Measurements from ENCODE around the gene CXXC5. TPM values are rescaled to one million over a fixed set of nuclear protein-coding genes. Genes with fewer than 3 reads are reported as not detected.

CXXC5 gene
- total RNA-seq, 2 donors from 2014 or later: 58.5 to 62.5 TPM

DNA sequence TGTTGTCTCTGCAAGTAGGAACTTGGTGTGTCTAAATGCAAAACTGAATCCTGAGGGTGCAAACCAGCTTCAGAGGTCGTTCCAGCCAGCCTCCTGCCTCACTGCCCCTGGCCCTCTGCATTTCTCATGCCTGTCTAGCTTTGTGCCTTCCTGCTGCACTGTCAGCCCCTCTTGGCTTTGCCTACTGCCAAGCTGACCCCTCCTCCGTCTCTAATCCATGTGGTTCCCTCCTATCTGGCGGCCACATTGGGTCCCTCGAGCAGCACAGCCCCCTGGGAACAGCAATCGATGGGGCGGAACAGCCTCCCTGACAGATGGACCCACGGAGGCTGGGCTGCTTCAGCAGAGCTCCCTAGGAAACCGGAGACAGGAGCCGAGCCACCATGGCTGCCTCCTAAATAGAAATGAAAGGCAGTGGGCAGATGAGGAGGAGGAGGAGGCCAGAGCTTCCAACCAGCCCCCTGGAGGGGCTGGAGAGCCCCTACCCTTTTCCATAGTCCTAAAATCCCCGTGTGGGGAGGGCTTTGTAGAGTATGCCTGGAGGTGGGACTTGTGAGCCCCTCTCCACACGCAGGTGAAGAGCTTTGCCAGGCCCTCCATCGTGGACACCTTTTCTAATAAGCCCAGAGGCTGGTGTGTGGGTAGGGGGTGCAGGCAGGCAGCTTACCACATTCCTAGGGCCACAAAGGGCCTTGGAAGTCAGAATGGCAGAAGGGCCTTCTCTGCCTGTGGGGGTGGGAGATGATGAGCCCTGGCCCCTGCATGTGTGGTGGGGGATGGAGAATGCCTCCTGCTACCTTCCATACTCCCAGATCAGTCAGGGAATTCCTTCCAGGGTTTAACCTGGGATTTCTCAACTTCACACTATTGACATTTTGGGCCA, 9.2 kb upstream of the CXXC5 start:
- TF ChIP-seq, protein P1, sequence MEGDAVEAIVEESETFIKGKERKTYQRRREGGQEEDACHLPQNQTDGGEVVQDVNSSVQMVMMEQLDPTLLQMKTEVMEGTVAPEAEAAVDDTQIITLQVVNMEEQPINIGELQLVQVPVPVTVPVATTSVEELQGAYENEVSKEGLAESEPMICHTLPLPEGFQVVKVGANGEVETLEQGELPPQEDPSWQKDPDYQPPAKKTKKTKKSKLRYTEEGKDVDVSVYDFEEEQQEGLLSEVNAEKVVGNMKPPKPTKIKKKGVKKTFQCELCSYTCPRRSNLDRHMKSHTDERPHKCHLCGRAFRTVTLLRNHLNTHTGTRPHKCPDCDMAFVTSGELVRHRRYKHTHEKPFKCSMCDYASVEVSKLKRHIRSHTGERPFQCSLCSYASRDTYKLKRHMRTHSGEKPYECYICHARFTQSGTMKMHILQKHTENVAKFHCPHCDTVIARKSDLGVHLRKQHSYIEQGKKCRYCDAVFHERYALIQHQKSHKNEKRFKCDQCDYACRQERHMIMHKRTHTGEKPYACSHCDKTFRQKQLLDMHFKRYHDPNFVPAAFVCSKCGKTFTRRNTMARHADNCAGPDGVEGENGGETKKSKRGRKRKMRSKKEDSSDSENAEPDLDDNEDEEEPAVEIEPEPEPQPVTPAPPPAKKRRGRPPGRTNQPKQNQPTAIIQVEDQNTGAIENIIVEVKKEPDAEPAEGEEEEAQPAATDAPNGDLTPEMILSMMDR (IDR thresholded peaks at IDR 0.05): no peak
- Histone ChIP-seq H3K9me3 (no peaks in the 10 kb centered on the region), H3K27ac (peak overlapping the region; percentile 74 to 76), H3K4me3 (peak overlapping the region; percentile 83), H3K36me3 (no peaks in the 10 kb centered on the region), H3K27me3 (replicated peaks; ENCODE audit: insufficient read depth) (no peaks in the 10 kb centered on the region), H3K4me1 (ENCODE audit: control insufficient read depth in 1 of 2, low read depth in 2 of 2) (peaks cover 25 to 40% of the 10 kb centered on the region in 2 donors)
- ATAC-seq (ENCODE audit: insufficient number of reproducible peaks, low FRiP score, low read depth): no peak
- DNase-seq (ENCODE audit: low spot score): no peak

- no peaks in the 10 kb centered on the region for H3K9me3 ChIP-seq
- H3K27ac ChIP-seq: no peak overlapping the region
- H3K27me3 ChIP-seq (replicated peaks; ENCODE audit: insufficient read depth): no peaks in the 10 kb centered on the region
- TF ChIP-seq, protein P1 (IDR thresholded peaks at IDR 0.05): no peak
- ATAC-seq (ENCODE audit: insufficient number of reproducible peaks, low FRiP score, low read depth) (no peak), DNase-seq (ENCODE audit: low spot score) (no peak)
- H3K36me3 ChIP-seq: no peaks in the 10 kb centered on the region
- H3K4me1 ChIP-seq (ENCODE audit: control insufficient read depth in 1 of 2, low read depth in 2 of 2): peaks cover 25 to 40% of the 10 kb centered on the region in 2 donors
- no peak overlapping the region for H3K4me3 ChIP-seq
Observed at GRCh38 chr5:139639619-139640380, 8.3 kb upstream of the CXXC5 start.

DNA sequence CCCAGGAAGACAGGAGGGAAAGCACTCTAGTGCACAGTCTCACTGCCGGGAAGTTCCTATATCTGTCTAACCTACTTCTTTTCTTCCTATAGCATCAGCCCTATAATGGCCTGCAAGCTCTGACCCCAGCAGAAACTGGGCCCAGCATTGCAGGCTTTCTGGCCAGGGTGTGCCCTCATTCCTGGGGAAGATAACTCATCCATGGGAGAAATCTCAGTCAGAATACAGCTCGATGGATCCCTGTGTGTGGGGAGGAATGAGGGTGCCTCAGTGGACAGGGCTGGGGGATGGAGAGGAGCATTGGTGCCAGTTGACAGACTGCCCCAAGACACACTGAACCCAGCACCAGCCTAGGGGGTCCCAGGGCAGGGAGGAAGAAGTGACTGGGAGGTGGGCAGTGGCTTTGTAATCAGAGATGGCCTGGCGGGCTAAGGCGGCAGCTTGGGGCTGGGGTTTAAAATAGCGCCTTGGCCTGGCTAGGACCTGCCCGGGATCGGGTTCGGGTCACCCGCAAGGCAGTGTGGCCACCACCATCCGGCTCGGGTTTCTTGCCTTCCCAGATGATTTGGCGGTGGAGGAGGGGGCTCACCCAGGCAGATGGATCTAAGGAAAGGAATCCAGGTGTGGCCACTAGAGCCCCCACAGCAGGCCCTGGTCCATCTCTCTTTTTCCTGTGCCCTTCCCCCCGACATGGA, 7.6 kb upstream of the CXXC5 start:
- Histone ChIP-seq H3K27me3 (replicated peaks; ENCODE audit: insufficient read depth) (no peaks in the 10 kb centered on the region), H3K36me3 (no peaks in the 10 kb centered on the region), H3K27ac (no peak overlapping the region), H3K4me1 (ENCODE audit: control insufficient read depth in 1 of 2, low read depth in 2 of 2) (peaks cover 25 to 37% of the 10 kb centered on the region in 2 donors), H3K9me3 (no peaks in the 10 kb centered on the region), H3K4me3 (no peak overlapping the region)
- DNase-seq (ENCODE audit: low spot score): no peak
- no peak for ATAC-seq (ENCODE audit: insufficient number of reproducible peaks, low FRiP score, low read depth)
- TF ChIP-seq, protein P1 (IDR thresholded peaks at IDR 0.05): no peak

DNA sequence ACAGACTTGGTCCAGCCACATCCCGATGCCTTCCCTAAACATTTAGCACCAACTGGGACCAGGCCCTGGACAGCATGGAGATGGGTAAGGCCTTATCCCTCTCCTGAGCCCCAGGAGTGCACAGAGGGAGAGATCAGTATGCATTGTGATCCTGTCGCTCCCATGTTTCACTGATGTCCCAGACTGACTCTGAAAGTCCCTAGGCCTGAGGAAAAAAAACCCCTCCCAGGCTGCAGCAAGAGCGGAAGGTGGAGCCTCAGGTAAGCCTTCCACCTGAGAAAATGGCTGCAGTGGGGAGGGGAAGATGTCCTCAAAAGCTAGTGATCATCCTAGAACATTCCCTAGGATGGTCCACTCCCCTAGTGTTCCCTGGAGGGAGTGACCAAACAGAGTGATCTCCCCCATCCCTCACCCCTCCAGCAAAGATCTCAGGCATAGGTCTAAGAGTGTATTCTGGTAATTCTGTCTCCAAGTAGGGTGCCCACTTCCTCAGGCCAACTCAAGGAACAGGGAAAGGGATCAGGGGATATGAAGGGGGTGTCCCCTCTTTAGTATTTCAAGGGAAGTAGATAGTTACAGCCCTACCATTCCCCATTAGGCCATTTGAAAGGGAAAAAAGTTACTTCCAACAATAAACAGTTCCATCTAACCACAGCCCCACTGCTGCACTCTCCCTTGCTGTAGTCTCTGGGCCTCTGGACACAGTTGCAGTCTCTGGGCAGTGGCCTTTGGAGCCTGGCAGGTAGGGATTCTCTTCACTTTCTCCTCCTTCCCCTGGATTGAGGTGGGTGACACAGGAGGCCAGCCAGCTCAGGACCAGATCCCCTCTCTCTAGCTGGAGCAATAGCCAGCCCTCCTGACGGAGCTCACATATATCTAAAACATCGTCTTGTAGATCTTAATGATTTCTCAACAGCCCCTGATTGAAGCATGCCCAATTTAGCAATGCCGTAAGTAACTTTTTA, 6.8 kb upstream of the CXXC5 start:
- Histone ChIP-seq H3K36me3 (no peaks in the 10 kb centered on the region), H3K4me1 (ENCODE audit: control insufficient read depth in 1 of 2, low read depth in 2 of 2) (peaks cover 18 to 29% of the 10 kb centered on the region in 2 donors), H3K27me3 (replicated peaks; ENCODE audit: insufficient read depth) (no peaks in the 10 kb centered on the region), H3K9me3 (no peaks in the 10 kb centered on the region), H3K27ac (no peak overlapping the region), H3K4me3 (no peak overlapping the region)
- ATAC-seq (ENCODE audit: insufficient number of reproducible peaks, low FRiP score, low read depth) (no peak), DNase-seq (ENCODE audit: low spot score) (no peak)
- TF ChIP-seq, protein P1 (IDR thresholded peaks at IDR 0.05): no peak

Measured in thoracic aorta (tissue), 2 donors.